ENCODE results near the gene ITCH.
"Not testable (repeated sequence)": the region's sequence is repeated elsewhere in the genome, so short reads cannot be mapped to it uniquely, and the experiment has no call there.

Gene ITCH

DNA sequence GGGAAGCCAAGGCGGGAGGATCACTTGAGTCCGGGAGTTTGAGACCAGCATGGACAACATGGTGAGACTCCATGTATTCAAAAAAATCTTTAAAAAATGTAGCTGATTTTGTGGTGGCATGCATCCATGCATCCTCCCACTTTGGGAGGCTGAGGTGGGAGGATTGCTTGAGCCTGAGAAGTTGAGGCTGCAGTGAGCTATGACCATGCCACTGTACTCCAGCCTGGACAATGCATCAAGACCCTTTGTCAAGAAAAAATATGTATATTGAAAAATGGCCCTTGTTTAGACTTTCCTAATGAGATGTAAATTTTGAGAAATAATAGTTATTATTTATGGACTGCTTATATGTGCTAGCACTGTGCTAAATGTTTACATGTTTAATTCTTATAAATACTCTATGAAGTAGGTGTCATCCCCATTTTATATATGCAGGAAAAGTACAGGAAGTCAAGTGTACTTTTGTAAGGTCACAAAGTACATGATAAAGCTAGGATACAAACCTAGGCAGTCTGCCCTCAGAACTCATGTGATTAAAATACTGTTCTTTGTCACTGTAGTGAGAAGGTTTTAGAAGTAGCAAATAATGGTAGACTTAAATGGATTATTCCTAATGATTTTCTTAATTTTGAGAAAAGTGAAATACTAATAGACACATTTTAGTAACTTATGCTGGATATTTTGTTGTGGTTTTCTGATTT is 58.8 kb downstream of the ITCH start:
- no peak for DNase-seq

DNA sequence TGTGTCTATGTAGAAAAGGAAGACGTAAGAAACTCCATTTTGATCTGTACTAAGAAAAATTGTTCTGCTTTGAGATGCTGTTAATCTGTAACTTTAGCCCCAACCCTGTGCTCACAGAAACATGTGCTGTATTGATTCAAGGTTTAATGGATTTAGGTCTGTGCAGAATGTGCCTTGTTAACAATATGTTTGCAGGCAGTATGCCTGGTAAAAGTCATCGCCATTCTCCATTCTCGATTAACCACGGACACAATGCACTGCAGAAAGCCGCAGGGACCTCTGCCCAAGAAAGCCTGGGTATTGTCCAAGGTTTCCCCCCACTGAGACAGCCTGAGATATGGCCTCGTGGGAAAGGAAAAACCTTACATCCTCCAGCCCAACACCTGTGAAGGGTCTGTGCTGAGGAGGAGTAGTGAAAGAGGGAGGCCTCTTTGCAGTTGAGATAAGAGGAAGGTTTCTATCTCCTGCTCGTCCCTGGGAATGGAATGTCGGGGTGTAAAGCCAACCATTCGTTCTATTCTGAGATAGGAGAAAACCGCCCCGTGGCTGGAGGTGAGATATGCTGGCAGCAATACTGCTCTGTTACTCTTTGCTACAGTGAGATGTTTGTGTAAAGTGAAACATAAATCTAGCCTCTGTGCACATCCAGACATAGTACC is 62.1 kb downstream of the ITCH start:
- DNase-seq, result not testable (repeated sequence)

DNA sequence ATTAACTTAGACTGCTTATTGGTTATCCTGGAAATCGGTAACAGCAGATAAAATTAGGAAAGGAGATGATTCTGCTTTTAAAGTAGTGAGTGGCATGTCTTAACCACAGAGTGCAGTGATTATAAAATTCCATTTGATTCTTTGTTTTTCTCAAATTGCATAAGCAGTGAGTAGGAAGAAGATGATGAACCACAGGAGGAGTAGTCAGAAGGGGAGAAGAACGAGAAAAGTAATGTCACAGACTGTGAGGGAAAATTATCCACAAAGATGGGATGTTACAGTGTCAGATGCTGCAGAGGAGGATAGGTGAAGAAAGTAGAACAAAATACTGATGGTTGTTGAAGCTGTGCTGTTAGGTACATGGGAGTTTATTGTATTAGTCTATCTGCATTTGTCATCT is 63.0 kb downstream of the ITCH start:
- no peak for DNase-seq

DNA sequence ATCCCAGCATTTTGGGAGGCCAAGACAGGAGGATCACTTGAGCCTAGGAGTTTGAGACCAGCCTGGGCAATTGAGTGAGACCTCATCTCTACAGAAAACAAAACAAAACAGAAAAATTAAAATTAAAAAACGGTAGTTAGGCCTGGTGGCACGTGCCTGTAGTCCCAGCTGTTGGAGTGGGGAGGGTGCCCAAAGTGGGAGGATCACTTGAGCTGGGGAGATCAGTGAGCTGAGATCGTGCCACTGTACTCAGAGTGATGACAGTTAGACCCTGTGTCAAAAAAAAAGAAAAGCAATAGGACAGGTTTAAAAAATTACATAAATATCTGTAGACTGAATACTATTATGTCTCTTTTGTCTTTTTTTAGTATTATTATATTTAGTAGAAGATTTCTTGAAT is 64.3 kb downstream of the ITCH start:
- no peak for DNase-seq

DNA sequence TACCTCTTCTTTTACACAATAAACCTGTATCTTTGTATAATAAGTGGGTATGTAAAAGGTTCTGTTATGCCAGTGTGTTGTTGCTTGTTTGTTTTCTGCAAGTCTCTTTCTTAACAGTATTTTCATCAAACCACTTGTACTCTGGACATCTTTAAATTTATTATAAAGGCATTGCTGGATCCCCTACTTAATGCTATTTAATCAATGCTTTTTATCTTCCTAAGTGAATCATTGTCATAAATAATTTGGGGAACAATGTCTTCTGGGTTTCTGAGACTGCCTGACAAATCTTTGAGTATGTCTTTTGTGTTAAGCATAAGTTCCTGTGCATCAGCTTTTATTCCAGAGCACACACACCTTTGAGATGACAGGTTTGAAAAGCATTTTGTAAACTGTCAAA is 64.7 kb downstream of the ITCH start:
- no peak for DNase-seq

DNA sequence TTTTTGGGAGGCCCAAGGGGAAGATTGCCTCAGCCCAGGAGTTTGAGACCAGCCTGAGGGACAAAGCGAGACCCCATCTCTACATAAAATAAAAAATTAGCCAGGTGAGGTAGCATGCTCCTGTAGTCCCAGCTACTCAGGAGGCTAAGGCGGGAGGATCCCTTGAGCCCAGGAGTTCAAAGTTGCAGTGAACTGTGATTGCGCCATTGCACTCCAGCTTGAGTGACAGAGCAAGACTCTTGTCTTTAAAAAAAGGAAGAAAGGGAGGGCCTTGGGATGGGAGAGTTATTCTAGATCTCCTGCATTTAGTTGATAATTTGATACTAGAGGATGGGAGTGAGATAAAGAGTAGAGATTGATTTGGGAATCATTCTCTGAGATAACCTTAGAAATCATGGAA is 68.1 kb downstream of the ITCH start:
- no peak for DNase-seq

DNA sequence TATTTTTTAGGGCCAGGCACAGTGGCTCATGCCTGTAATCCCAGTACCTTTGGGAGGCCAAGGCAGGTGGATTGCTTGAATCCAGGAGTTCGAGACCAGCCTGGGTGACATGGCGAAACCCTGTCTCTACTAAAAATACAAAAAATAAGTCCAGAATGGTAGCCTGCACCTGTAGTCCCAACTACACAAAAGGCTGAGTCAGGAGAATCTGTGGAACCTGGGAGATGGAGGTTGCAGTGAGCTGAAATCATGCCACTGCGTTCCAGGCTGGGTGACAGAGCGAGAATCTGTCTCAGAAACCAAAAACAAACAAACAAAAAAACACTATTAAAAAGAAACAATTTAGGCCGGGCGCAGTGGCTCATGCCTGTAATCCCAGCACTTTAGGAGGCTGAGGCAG is 69.6 kb downstream of the ITCH start:
- not testable (repeated sequence) for DNase-seq

DNA sequence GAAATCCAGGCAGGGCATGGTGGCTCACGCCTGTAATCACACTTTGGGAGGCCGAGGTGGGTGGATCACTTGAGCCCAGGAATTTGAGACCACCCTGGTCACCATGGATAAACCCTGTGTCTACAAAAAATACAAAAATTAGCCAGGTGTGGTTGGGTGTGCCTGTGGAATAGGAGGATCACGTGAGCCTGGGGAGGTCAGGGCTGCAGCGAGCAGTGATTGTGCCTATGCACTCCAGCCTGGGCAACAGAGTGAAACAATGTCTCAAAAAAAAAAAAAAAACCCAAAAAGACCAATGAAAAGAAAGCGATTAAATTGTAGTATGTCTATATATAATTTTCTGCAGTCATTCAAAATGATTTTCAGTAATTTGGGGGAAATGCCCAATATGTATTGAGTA is 70.3 kb downstream of the ITCH start:
- no peak for DNase-seq

DNA sequence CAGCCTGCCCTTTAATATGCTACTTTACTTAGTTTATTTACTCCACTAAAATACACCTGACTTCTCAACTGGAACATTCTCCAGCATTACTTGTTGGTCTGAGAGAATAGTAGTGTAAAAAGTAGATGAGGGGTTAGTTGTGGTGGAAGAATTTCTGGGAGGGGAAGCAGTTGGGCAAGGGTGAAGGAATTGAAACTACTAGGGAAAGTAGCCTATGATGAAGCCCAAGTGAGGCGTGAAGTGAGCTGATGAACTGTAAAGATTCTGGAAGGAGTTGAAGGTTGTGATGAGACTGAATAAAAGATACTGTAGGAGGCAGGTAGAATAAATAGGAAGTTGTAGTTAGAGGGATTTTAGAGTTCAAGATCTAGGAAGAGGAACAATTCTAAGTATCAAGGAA is 72.5 kb downstream of the ITCH start:
- no peak for DNase-seq

DNA sequence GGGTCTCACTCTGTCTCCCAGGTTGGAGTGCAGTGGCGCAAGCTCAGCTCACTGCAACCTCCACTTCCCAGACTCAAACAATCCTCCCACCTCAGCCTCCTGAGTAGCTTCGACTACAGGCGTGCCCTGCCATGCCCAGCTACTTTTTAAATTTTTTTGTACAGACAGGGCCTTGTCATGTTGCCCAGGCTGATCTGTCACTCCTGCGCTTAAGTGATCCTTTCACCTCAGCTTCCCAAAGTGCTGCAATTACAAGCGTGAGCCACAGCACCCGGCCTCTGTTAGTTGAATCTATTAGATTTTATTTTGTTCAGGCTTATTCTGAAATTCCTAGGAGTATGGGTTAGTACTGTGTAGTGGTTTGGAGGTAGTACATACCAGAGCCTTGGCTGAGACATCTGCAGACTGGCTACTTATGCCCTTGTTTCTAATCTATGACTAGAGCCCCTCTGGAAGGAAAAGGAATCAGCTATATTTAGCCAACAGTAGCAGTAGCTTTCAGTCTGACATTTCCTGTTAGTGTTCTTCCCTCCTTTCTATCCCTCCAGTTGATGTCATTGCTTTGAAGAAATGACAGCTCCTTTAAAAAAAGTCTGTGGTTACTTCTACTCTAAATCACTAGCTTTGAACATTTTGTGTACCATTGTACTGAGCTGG is 74.4 kb downstream of the ITCH start:
- DNase-seq, result no peak

DNA sequence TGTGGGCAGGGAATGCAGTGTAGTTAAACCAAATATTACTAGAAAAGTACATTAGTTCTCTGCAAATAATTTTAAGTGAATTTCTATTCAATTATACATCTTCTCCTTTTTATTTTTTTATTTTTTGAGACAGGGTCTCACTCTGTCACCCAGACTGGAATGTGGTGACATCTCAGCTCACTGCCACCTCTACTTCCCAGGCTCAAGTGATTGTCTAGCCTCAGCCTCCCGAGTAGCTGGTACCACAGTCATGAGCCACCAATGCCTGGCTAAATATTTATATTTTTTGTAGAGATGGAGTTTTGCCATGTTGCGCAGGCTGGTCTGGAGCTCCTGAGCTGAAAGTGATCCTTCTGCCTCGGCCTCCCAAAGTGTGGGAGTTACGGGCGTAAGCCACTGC is 76.1 kb downstream of the ITCH start:
- DNase-seq, result no peak

DNA sequence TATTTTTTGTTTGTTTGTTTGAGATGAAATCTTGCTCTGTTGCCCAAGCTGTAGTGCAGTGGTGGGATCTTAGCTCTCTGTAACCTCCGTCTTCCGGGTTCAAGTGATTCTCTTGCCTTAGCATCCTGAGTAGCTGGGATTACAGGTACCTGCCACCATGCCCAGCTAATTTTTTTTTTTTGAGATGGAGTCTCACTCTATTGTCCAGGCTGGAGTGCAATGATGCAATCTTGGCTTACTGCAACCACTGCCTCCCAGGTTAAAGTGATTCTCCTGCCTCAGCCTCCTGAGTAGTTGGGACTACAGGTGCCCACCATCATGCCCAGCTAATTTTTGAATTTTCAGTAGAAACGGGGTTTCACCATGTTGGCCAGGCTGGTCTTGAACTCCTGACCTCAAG is 78.3 kb downstream of the ITCH start:
- not testable (repeated sequence) for DNase-seq

DNA sequence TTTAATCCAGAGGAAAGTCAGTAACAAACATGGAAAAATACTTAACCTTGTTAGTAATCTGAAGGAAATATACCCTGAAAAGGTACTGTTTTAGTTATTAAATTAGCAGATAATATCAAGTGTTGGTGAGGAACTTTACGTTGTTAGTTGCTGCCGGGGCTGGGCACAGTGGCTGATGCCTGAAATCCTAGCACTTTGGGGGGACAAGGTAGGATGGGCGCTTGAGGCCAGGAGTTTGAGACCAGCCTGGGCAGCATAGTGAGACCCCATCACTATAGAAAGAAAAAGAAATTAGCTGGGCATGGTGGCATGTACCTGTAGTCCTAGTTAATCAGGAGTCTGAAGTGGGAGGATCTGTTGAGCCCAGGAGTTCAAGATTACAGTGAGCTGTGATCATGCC is 80.5 kb downstream of the ITCH start:
- DNase-seq, result no peak

DNA sequence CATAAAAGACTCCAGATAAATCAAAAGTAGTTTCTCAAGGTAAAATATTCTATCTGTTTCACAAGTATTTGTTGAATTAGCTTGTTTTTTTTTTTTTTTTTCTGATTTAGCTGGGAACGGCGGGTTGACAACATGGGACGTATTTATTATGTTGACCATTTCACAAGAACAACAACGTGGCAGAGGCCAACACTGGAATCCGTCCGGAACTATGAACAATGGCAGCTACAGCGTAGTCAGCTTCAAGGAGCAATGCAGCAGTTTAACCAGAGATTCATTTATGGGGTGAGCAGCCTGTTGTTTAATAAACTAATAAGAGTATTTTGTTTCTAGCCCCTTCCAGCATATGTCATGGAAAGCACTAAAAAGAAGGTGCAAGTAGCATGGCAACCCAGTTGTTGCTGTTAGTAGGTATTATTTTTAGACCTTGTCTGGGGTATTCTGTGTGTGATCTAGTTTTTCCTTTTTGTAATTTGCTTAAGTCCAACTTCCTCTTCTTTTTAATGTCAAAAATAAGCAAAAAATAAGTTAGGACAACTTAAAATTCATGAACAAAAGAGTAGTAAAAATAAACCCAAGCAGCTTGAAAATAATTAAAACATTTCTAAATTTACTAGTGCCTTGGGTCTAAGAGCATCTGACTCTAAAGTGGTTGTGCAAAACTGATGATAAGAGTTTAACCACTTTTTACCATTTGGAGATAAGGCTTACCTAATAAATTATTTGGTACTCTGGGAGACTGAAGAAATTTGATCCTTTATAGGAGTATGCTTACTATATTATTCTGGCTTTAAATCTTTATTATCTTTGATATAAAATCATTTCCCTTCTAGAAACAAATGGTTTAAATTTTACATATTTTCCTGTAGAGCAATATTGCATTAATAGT is 82.3 kb downstream of the ITCH start:
- no peak for DNase-seq

DNA sequence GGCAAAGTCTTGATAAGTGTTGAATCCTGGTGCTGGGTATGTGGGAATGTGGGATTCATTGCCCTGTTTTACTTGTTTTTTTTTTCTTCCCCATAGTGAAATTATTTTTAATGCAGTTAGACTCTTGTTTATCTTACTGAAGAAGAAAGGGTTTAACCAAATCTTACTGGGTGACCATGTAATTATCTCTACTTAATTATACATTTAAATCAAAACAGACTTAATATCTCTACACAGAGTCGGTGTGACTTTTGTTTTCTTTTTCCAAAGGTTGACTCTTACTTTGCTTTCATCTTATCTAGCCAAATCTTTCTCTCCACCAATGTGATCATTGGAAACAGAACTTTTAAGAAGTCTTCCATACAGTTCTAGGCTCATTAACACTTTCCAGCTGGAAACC is 85.4 kb downstream of the ITCH start:
- no peak for DNase-seq

DNA sequence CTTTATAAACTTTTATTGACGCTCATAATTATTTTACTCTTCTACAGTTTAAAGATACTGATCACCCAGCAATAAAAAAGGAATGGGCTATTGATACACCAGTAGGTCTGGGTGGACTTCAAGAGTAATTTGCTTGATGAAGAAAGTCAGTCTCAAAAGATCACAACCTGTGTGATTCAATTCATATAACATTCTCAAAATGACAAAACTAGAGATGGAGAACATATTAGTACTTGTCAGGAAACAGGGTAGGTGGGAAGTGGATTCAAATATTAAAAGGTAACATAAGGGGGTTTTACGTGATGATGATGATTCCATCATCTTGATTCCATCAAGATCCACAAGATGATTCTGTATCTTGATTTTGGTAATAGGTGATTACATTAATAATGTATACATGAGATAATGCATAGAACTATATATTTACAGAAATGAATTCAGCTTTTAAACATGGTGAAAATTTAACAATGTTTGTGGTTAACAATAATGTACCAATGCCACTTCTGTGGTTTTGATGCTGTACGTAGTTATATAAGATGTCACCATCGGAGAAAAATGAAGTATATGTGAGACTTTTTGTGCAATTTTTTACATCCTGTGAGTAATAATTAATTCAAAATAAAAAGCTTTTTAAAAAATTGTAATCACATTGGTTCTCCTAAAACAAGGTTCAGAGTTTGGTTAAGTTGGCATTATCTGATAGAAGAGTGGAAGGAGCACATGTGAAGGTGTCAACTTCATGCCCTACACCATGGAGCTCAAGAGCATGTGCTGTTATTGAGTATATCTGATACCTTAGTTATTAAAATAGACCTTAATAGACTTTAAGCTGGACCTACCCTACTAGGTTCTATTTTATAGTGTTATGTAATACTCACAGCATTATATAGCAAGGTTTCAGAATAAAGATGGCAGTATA is 86.9 kb downstream of the ITCH start:
- no peak for DNase-seq

DNA sequence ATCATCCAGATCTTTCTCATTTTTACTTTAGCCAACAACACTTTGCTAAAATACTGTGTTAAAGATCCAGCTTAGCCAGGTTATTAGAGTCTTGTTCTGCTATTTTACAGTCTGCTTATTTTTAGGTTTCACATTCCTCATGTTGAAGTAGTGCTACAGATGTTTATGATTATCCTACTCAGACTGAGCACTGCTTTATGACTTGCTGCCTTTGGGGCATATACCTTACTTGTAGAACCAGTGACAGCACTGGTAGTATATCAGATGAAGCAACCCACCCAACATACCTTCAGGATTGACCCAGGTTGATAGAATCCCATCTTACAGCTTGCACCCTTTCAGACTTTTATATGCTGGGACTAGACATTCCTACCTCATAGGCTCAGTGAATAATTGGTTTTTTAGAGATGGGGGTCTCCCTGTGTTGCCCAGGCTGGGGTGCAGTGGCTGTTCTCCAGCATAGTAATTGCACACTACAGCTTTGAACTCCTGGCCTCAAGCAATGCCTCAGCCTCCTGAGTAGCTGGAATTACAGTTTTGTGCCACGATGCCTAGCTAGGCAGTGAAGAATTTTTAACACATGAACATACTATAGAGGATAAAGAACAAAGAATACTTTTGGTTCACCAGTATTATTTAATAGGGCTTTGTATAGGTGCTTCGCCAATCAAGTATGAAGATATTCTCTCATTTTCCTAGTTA is 89.4 kb downstream of the ITCH start:
- no peak for DNase-seq

DNA sequence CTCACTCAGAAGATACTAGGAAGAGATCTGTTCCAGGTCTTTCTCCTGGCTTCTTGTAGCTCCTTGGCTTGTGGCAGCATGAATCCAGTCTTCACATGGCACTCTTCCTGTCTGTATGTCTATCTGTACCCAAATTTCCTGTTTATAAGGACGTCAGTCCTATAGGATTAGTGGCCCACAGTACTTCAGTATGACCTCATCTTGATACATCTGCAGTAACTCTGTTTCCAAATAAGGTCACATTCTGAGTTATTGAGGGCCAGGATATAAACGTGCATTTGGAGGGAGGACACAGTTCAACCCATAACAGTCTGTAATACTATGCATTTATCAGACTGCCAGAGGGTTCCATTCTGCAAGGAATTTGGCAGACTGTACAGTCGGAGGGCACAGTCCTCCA is 95.6 kb downstream of the ITCH start:
- no peak for DNase-seq

DNA sequence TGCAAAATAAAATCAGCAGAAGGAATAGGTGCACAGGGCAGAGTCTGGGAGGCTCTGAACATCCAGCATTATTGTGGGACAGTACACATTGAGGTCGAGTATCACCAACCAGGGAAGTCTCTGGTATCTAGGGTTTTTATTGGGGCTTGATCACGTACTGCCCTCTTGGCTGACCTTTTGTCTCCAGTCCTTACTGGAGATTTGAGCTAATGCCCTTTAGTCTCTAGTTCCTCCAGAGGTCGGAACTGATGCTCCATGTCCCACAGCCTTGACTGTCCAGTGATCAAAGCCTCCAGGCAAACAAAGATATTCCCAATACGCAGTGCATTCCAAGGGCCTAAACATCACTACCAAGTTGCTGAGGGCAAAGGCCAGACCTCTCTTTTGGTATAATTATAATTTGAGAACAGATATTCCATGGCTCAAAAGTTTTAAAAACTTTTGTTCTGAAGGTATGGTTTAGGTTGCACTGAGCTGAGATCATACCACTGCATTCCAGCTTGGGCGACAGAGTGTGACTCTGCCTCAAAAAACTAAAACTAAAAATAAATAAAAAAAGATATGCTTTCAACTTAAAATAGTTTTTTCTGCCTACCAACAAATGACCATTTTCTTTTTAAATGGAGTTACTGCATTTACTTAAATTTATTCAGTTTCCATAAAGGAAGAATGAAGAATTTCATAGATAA is 96.3 kb downstream of the ITCH start:
- no peak for DNase-seq

DNA sequence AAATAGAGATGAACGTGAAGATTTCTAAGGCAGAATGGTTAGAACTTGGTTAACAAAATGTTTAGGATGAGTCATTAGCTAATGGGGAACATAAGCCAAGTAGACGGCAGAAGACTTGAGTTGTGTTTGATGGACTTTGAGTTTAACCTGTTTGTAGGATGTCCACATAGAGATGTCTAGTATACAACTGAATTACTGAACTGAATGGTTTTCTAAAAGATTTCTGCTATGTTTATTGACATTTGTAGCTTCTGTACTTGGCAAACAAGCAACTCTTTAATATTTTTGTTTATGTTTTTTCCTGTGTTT is 98.7 kb downstream of the ITCH start:
- DNase-seq, result no peak

DNA sequence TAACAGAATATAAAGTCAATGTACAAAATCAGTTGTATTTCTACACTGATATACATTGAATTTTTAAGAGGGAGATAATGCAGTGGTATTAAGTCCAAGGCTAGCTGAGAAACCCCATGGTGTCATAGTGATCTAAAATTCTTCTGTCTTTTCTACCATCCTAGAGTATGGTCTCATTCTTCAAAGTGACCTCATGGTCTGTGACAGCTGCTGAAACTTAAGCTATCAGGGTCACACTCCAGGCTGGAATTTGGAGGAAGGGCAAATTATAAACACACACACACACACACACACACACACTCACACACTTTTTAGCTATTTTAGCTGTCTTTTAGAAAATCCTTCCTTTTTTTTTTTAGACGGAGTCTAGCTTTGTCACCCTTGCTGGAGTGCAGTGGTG is 105.9 kb downstream of the ITCH start:
- DNase-seq, result no peak
